ENCODE measurements around the gene CYTH3.

DNA sequence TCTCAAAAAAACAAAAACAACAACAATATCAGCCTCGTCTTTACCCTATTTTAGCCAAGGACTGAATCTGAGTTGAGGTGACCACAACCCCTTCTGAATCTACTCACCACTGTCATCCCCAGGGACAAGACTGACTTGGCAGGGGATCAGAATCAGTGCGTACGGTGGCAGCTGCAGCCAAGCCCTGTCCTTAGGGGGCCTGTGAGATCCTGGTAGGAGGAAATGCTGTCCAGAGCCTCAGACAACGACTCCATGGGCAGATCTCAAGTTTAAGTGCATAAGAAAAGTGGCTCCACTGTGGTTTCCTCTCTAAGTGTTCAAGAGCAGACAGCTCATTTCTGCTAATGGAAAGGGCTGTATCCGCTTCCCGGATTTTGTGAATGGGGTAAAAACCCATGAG lies 22.4 kb upstream of the CYTH3 start:
- TF ChIP-seq, protein P1, sequence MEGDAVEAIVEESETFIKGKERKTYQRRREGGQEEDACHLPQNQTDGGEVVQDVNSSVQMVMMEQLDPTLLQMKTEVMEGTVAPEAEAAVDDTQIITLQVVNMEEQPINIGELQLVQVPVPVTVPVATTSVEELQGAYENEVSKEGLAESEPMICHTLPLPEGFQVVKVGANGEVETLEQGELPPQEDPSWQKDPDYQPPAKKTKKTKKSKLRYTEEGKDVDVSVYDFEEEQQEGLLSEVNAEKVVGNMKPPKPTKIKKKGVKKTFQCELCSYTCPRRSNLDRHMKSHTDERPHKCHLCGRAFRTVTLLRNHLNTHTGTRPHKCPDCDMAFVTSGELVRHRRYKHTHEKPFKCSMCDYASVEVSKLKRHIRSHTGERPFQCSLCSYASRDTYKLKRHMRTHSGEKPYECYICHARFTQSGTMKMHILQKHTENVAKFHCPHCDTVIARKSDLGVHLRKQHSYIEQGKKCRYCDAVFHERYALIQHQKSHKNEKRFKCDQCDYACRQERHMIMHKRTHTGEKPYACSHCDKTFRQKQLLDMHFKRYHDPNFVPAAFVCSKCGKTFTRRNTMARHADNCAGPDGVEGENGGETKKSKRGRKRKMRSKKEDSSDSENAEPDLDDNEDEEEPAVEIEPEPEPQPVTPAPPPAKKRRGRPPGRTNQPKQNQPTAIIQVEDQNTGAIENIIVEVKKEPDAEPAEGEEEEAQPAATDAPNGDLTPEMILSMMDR (IDR thresholded peaks at IDR 0.05) = no peak
- no peak for TF ChIP-seq ZFX (IDR thresholded peaks at IDR 0.05; ENCODE audit: borderline replicate concordance)

Measured in 22Rv1 (cell line).